ENCODE data around the gene PKDCC. TPM values are rescaled to one million over a fixed set of nuclear protein-coding genes. Genes with fewer than 3 reads are reported as not detected.

PKDCC gene
- total and polyA plus RNA-seq, 4 donors = 2.0 to 76.0 (median 19.8) TPM

- H3K27ac ChIP-seq (ENCODE audit: low read depth in 1 of 2, low read length in 2 of 2) = peak overlapping the region in 1 of 2 donors; percentile 50
- H3K27me3 ChIP-seq (ENCODE audit: control insufficient read depth in 4 of 4, insufficient read depth in 4 of 4, low read length in 3 of 4) = no peaks in the 10 kb centered on the region
- peaks cover 3 to 28% (median 12%) of the 10 kb centered on the region in 4 donors for H3K4me1 ChIP-seq (ENCODE audit: control insufficient read depth in 4 of 4, insufficient read depth in 4 of 4, low read length in 3 of 4)
- H3K9ac ChIP-seq (ENCODE audit: low read depth in 1 of 2, low read length in 2 of 2) = no peak overlapping the region
- H3K4me3 ChIP-seq (ENCODE audit: low read depth in 1 of 3, low read length in 3 of 3) = no peak overlapping the region
- 54% methylated on average over 12 of the region's 12 CpGs for WGBS
- TF ChIP-seq RAD21 (IDR thresholded peaks at IDR 0.05) (peak in 1 of 2 donors; percentile 42), FOXA2 (IDR thresholded peaks at IDR 0.05) (peak; percentile 90), JUND (IDR thresholded peaks at IDR 0.05) (no peak), SP1 (IDR thresholded peaks at IDR 0.05) (peak; percentile 47), FOXA1 (IDR thresholded peaks at IDR 0.05) (peak; percentile 90), NR2F2 (IDR thresholded peaks at IDR 0.05) (no peak), RXRA (IDR thresholded peaks at IDR 0.05) (peak; percentile 5 to 33)
- H3K9me3 ChIP-seq (ENCODE audit: control insufficient read depth in 4 of 4, low read length in 3 of 4) = no peaks in the 10 kb centered on the region
- no peaks in the 10 kb centered on the region for H3K36me3 ChIP-seq (ENCODE audit: control insufficient read depth in 4 of 4, insufficient read depth in 3 of 4, low read depth in 1 of 4, low read length in 3 of 4)
- DNase-seq (ENCODE audit: low spot score) = no peak
Measured at GRCh38 chr2:42045848-42046748, 1.7 kb upstream of the PKDCC start.

- Histone ChIP-seq H3K36me3 (ENCODE audit: control insufficient read depth in 4 of 4, insufficient read depth in 3 of 4, low read depth in 1 of 4, low read length in 3 of 4) (no peaks in the 10 kb centered on the region), H3K9me3 (ENCODE audit: control insufficient read depth in 4 of 4, low read length in 3 of 4) (no peaks in the 10 kb centered on the region), H3K27ac (ENCODE audit: low read depth in 1 of 2, low read length in 2 of 2) (peak overlapping the region; percentile 10 to 71), H3K4me1 (ENCODE audit: control insufficient read depth in 4 of 4, insufficient read depth in 4 of 4, low read length in 3 of 4) (peaks cover 6 to 28% (median 12%) of the 10 kb centered on the region in 4 donors), H3K9ac (ENCODE audit: low read depth in 1 of 2, low read length in 2 of 2) (peak overlapping the region; percentile 2 to 25), H3K4me3 (ENCODE audit: low read depth in 1 of 3, low read length in 3 of 3) (peak overlapping the region; percentile 9 to 88 (median 65)), H3K27me3 (ENCODE audit: control insufficient read depth in 4 of 4, insufficient read depth in 4 of 4, low read length in 3 of 4) (no peaks in the 10 kb centered on the region)
- WGBS = 11% methylated on average over 39 of the region's 39 CpGs
- peak; percentile 62 for DNase-seq (ENCODE audit: low spot score)
- TF ChIP-seq JUND (IDR thresholded peaks at IDR 0.05) = no peak
- no peak for TF ChIP-seq EGR1 (IDR thresholded peaks at IDR 0.05; ENCODE audit: low read depth in 2 of 2)
- TF ChIP-seq CTCF (IDR thresholded peaks at IDR 0.05; ENCODE audit: low read depth, low read length, missing input control) = no peak
- TF ChIP-seq GABPA (IDR thresholded peaks at IDR 0.05 in 1 of 2, conservative IDR thresholded peaks at IDR 0.05 in 1 of 2) = no peak
- no peak for TF ChIP-seq MAX (IDR thresholded peaks at IDR 0.05)
- no peak for TF ChIP-seq FOXA2 (IDR thresholded peaks at IDR 0.05)
- no peak for TF ChIP-seq SP1 (IDR thresholded peaks at IDR 0.05)
- no peak for TF ChIP-seq ZBTB33 (IDR thresholded peaks at IDR 0.05)
- TF ChIP-seq RAD21 (IDR thresholded peaks at IDR 0.05) = no peak
- no peak for TF ChIP-seq ATF3 (IDR thresholded peaks at IDR 0.05)
- no peak for TF ChIP-seq FOXA1 (IDR thresholded peaks at IDR 0.05)
- no peak for TF ChIP-seq TAF1 (conservative IDR thresholded peaks at IDR 0.05)
- no peak for TF ChIP-seq YY1 (IDR thresholded peaks at IDR 0.05)
Measured at GRCh38 chr2:42046819-42047487, 868 bp upstream of the PKDCC start.

Measured in liver (tissue), 9 donors.